Measurements from ENCODE around the gene CAPN8. TPM values are rescaled to one million over a fixed set of nuclear protein-coding genes. Genes with fewer than 3 reads are reported as not detected.

The CAPN8 gene
- total RNA-seq, 4 donors from 2014 or later = 0.59 to 0.88 TPM; not detected in 2

GRCh38 chr1:223669003-223669795, 3.7 kb upstream of the CAPN8 start:
- no peaks in the 10 kb centered on the region for H3K27me3 ChIP-seq
- no peak for DNase-seq
- intact Hi-C loops (cut with DNase I; ENCODE audit: low total_unique reads) = no loop called here
- no peak overlapping the region for H3K4me3 ChIP-seq
- no peaks in the 10 kb centered on the region for H3K36me3 ChIP-seq
- H3K4me1 ChIP-seq = no peaks in the 10 kb centered on the region
- no peak overlapping the region for H3K27ac ChIP-seq
- no peak for TF ChIP-seq POLR2A (IDR thresholded peaks at IDR 0.05)
- TF ChIP-seq CTCF (IDR thresholded peaks at IDR 0.05) = no peak
- H3K9me3 ChIP-seq = no peaks in the 10 kb centered on the region

GRCh38 chr1:223667484-223668182, 2.1 kb upstream of the CAPN8 start:
- no peaks in the 10 kb centered on the region for H3K9me3 ChIP-seq
- no peaks in the 10 kb centered on the region for H3K4me1 ChIP-seq
- H3K27me3 ChIP-seq = no peaks in the 10 kb centered on the region
- H3K36me3 ChIP-seq = no peaks in the 10 kb centered on the region
- DNase-seq = no peak
- no peak overlapping the region for H3K27ac ChIP-seq
- TF ChIP-seq POLR2A (IDR thresholded peaks at IDR 0.05) (no peak), CTCF (IDR thresholded peaks at IDR 0.05) (no peak)
- H3K4me3 ChIP-seq = no peak overlapping the region
- intact Hi-C loops (cut with DNase I; ENCODE audit: low total_unique reads) = no loop called here

GRCh38 chr1:223664106-223664505, 1.4 kb downstream of the CAPN8 start:
- no peaks in the 10 kb centered on the region for H3K36me3 ChIP-seq
- H3K4me1 ChIP-seq = no peaks in the 10 kb centered on the region
- DNase-seq = no peak
- TF ChIP-seq CTCF (IDR thresholded peaks at IDR 0.05) (no peak), POLR2A (IDR thresholded peaks at IDR 0.05) (no peak)
- H3K27ac ChIP-seq = no peak overlapping the region
- no peak overlapping the region for H3K4me3 ChIP-seq
- intact Hi-C loops (cut with DNase I; ENCODE audit: low total_unique reads) = no loop called here
- H3K9me3 ChIP-seq = no peaks in the 10 kb centered on the region
- H3K27me3 ChIP-seq = no peaks in the 10 kb centered on the region

GRCh38 chr1:223662943-223663342, 2.6 kb downstream of the CAPN8 start:
- Histone ChIP-seq H3K27me3 (no peaks in the 10 kb centered on the region), H3K36me3 (no peaks in the 10 kb centered on the region), H3K27ac (no peak overlapping the region), H3K9me3 (no peaks in the 10 kb centered on the region), H3K4me3 (no peak overlapping the region), H3K4me1 (no peaks in the 10 kb centered on the region)
- TF ChIP-seq POLR2A (IDR thresholded peaks at IDR 0.05) = no peak
- no peak for TF ChIP-seq CTCF (IDR thresholded peaks at IDR 0.05)
- intact Hi-C loops (cut with DNase I; ENCODE audit: low total_unique reads) = no loop called here
- DNase-seq = no peak

- TF ChIP-seq POLR2A (IDR thresholded peaks at IDR 0.05) (no peak), CTCF (IDR thresholded peaks at IDR 0.05) (no peak)
- no peaks in the 10 kb centered on the region for H3K27me3 ChIP-seq
- no peaks in the 10 kb centered on the region for H3K4me1 ChIP-seq
Observed at GRCh38 chr1:223659711-223660110, 5.8 kb downstream of the CAPN8 start.

More at GRCh38 chr1:223659711-223660110, 5.8 kb downstream of the CAPN8 start:
- Histone ChIP-seq H3K27ac (no peak overlapping the region), H3K36me3 (no peaks in the 10 kb centered on the region), H3K9me3 (no peaks in the 10 kb centered on the region), H3K4me3 (no peak overlapping the region)
- intact Hi-C loops (cut with DNase I; ENCODE audit: low total_unique reads) = no loop called here
- no peak for DNase-seq

All from uterus (tissue), 4 donors.